ENCODE measurements around the gene UXT.

DNA sequence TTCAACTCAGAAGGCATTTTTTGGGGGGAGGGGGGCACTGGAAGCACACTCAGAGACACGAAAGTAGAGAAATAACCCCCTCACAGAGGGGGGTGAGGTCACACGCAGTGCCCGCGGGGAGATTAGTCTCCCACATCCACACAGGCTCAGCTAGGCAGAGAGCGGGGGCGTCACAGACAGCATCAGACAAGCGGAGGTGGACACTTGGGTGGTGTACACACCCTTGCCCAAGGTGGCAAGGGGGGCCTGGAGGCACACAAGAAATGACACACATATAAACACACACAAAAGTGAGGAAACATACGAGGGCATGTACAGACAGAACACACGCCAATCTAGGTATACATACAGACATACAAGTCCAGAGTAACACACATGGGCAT is 38.7 kb downstream of the UXT start:
- TF ChIP-seq, protein P1, sequence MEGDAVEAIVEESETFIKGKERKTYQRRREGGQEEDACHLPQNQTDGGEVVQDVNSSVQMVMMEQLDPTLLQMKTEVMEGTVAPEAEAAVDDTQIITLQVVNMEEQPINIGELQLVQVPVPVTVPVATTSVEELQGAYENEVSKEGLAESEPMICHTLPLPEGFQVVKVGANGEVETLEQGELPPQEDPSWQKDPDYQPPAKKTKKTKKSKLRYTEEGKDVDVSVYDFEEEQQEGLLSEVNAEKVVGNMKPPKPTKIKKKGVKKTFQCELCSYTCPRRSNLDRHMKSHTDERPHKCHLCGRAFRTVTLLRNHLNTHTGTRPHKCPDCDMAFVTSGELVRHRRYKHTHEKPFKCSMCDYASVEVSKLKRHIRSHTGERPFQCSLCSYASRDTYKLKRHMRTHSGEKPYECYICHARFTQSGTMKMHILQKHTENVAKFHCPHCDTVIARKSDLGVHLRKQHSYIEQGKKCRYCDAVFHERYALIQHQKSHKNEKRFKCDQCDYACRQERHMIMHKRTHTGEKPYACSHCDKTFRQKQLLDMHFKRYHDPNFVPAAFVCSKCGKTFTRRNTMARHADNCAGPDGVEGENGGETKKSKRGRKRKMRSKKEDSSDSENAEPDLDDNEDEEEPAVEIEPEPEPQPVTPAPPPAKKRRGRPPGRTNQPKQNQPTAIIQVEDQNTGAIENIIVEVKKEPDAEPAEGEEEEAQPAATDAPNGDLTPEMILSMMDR (conservative IDR thresholded peaks at IDR 0.05; ENCODE audit: low read length): no peak
- no peak for TF ChIP-seq EZH2phosphoT487 (IDR thresholded peaks at IDR 0.05; ENCODE audit: borderline replicate concordance, low read depth, low read length)

Measured in OCI-LY7 (cell line).